H9 (cell line): ENCODE results near the gene GSTP1. TPM values are rescaled to one million over a fixed set of nuclear protein-coding genes. Genes with fewer than 3 reads are reported as not detected.

ENCODE experiments used
- DNase-seq: peaks from one replicate; pipeline ENCODE4 v3.0.0-alpha.2; 2017
- H2AFZ ChIP-seq: one replicate; pipeline ENCODE4 v1.6.1; 2013; ENCODE audit warnings: mild to moderate bottlenecking, low read length, control low read depth, moderate library complexity
- H2AK5ac ChIP-seq: 2 replicates; pipeline ENCODE4 v1.6.1; 2013; ENCODE audit warnings: low read length, control low read depth, mixed read lengths; ENCODE audit not compliant: insufficient read length
- H2BK120ac ChIP-seq: one replicate; pipeline ENCODE4 v1.6.1; 2013; ENCODE audit warnings: low read depth, mild to moderate bottlenecking, low read length, control low read depth, inconsistent platforms; ENCODE audit not compliant: poor library complexity, severe bottlenecking
- H2BK12ac ChIP-seq: 2 replicates; pipeline ENCODE4 v1.6.1; 2013; ENCODE audit warnings: low read length, control low read depth, mixed read lengths, low read depth; ENCODE audit not compliant: insufficient read length
- H2BK15ac ChIP-seq: 2 replicates; pipeline ENCODE4 v1.6.1; 2013; ENCODE audit warnings: low read depth, low read length, control low read depth
- H2BK20ac ChIP-seq: one replicate; pipeline ENCODE4 v1.6.1; 2013; ENCODE audit warnings: low read depth, mild to moderate bottlenecking, low read length, control low read depth, inconsistent platforms; ENCODE audit not compliant: poor library complexity, severe bottlenecking
- H2BK5ac ChIP-seq: 2 replicates; pipeline ENCODE4 v1.6.1; 2013; ENCODE audit warnings: low read length, control low read depth, mixed read lengths; ENCODE audit not compliant: insufficient read length
- H3K14ac ChIP-seq: 2 replicates; pipeline ENCODE4 v1.6.1; 2013; ENCODE audit warnings: low read length, control low read depth; ENCODE audit not compliant: insufficient read depth
- H3K18ac ChIP-seq: 2 replicates; pipeline ENCODE4 v1.6.1; 2013; ENCODE audit warnings: low read depth, mild to moderate bottlenecking, mixed read lengths, low read length, control low read depth; ENCODE audit not compliant: insufficient read length
- H3K23ac ChIP-seq: 2 replicates; pipeline ENCODE4 v1.6.1; 2013; ENCODE audit warnings: low read length, control low read depth, mixed read lengths, low read depth; ENCODE audit not compliant: insufficient read length
- H3K23me2 ChIP-seq: 2 replicates; pipeline ENCODE4 v1.6.1; 2013; ENCODE audit warnings: low read depth, mild to moderate bottlenecking, mixed read lengths, low read length, control low read depth; ENCODE audit not compliant: insufficient read length, poor library complexity, severe bottlenecking
- H3K27ac ChIP-seq: 2 replicates; pipeline ENCODE4 v1.5.1; 2013; ENCODE audit warnings: low read length, control low read depth, mixed read lengths, low read depth; ENCODE audit not compliant: insufficient read length
- H3K27me3 ChIP-seq: 2 replicates; pipeline ENCODE4 v1.6.1; 2013; ENCODE audit warnings: low read length, control low read depth, inconsistent platforms; ENCODE audit not compliant: insufficient read depth
- H3K4ac ChIP-seq: 2 replicates; pipeline ENCODE4 v1.6.1; 2013; ENCODE audit warnings: low read depth, mild to moderate bottlenecking, control low read depth, inconsistent platforms, low read length, moderate library complexity
- H3K4me1 ChIP-seq: 2 replicates; pipeline ENCODE4 v1.6.1; 2013; ENCODE audit warnings: low read length, control low read depth, inconsistent platforms; ENCODE audit not compliant: insufficient read depth
- H3K4me2 ChIP-seq: 2 replicates; pipeline ENCODE4 v1.6.1; 2013; ENCODE audit warnings: low read length, control low read depth, mixed read lengths; ENCODE audit not compliant: insufficient read length, insufficient read depth
- H3K56ac ChIP-seq: 2 replicates; pipeline ENCODE4 v1.6.1; 2013; ENCODE audit warnings: low read depth, mild to moderate bottlenecking, mixed read lengths, low read length, control low read depth; ENCODE audit not compliant: insufficient read length
- H3K79me1 ChIP-seq: 2 replicates; pipeline ENCODE4 v1.6.1; 2013; ENCODE audit warnings: low read depth, mild to moderate bottlenecking, moderate library complexity, low read length, control low read depth, inconsistent platforms; ENCODE audit not compliant: insufficient read depth, poor library complexity, severe bottlenecking
- H3K79me2 ChIP-seq: 2 replicates; pipeline ENCODE4 v1.6.1; 2013; ENCODE audit warnings: low read length, control low read depth, inconsistent platforms; ENCODE audit not compliant: insufficient read depth
- H3K9ac ChIP-seq: 2 replicates; pipeline ENCODE4 v1.6.1; 2013; ENCODE audit warnings: low read length, control low read depth, mixed read lengths; ENCODE audit not compliant: insufficient read length; ENCODE audit errors: extremely low read depth
- H3K9me3 ChIP-seq: one replicate; pipeline ENCODE4 v1.6.1; 2013; ENCODE audit warnings: low read depth, low read length, inconsistent platforms; ENCODE audit not compliant: control insufficient read depth
- H3T11ph ChIP-seq: one replicate; pipeline ENCODE4 v1.6.1; 2013; ENCODE audit warnings: mild to moderate bottlenecking, low read length, control low read depth, inconsistent platforms
- H4K20me1 ChIP-seq: one replicate; pipeline ENCODE4 v1.6.1; 2013; ENCODE audit not compliant: control insufficient read depth, insufficient read length, insufficient read depth
- H4K5ac ChIP-seq: 2 replicates; pipeline ENCODE4 v1.6.1; 2013; ENCODE audit warnings: low read depth, mild to moderate bottlenecking, mixed read lengths, low read length, control low read depth; ENCODE audit not compliant: insufficient read length
- H4K8ac ChIP-seq: replicated peaks from 2 replicates; pipeline ENCODE4 v1.6.1; 2013; ENCODE audit warnings: low read length, control low read depth, mixed read lengths, low read depth; ENCODE audit not compliant: insufficient read length
- H4K91ac ChIP-seq: 2 replicates; pipeline ENCODE4 v1.6.1; 2013; ENCODE audit warnings: low read depth, mild to moderate bottlenecking, moderate library complexity, mixed read lengths, low read length, control low read depth; ENCODE audit not compliant: insufficient read length
- H3K27ac Mint-ChIP-seq, 3 experiments: 2 replicates in 2 of 3; 3 replicates in 1 of 3; pipeline ENCODE4 v1.8.0; 2020 to 2021; ENCODE audit warnings: mixed read lengths in 3 of 3, mild to moderate bottlenecking in 1 of 3, moderate library complexity in 1 of 3
- H3K27me3 Mint-ChIP-seq: 2 replicates; pipeline ENCODE4 v1.8.0; 2021; ENCODE audit warnings: low read depth, mild to moderate bottlenecking, moderate library complexity, mixed read lengths
- H3K36me3 Mint-ChIP-seq, 3 experiments: 2 replicates in 2 of 3; 3 replicates in 1 of 3; pipeline ENCODE4 v1.8.0; 2020 to 2021; ENCODE audit warnings: low read depth in 3 of 3, mixed read lengths in 3 of 3; ENCODE audit not compliant: insufficient read depth in 1 of 3
- H3K4me1 Mint-ChIP-seq, 2 experiments: 2 replicates each; pipeline ENCODE4 v1.8.0; 2020; ENCODE audit warnings: mixed read lengths in 2 of 2
- H3K4me3 Mint-ChIP-seq, 2 experiments: 2 replicates in 1 of 2; 3 replicates in 1 of 2; pipeline ENCODE4 v1.8.0; 2020 to 2021; ENCODE audit warnings: mild to moderate bottlenecking in 2 of 2, mixed read lengths in 2 of 2, moderate library complexity in 1 of 2
- H3K9me3 Mint-ChIP-seq, 2 experiments: 2 replicates in 1 of 2; 3 replicates in 1 of 2; pipeline ENCODE4 v1.8.0; 2020; ENCODE audit warnings: mild to moderate bottlenecking in 2 of 2, mixed read lengths in 2 of 2, moderate library complexity in 1 of 2
- WGBS: extraction: QIAGEN DNeasy Blood & Tissue Kit; methylation state at CpG from one replicate; pipeline ENCODE4 v1.1.7; 2013; ENCODE audit warnings: missing lambda C conversion rate, low lambda C conversion rate, mixed read lengths; ENCODE audit not compliant: insufficient read length; ENCODE audit errors: extremely low coverage; 5-methylcytosine and 5-hydroxymethylcytosine counted together
- total RNA-seq: library from RNA; stranded (reverse); gene quantifications from 2 replicates; pipeline ENCODE4 v1.2.1, GENCODE V29; 2021
- TF ChIP-seq, protein P1 (sequence below): fragments of 200-600 bp; sonication (generic); conservative IDR thresholded peaks from 3 replicates; pipeline ENCODE4 v1.8.0; 2021; ENCODE audit warnings: antibody characterized with exemption, mild to moderate bottlenecking

The GSTP1 gene
- total RNA-seq, 1 experiment from 2014 or later, result 1,469 TPM

DNA sequence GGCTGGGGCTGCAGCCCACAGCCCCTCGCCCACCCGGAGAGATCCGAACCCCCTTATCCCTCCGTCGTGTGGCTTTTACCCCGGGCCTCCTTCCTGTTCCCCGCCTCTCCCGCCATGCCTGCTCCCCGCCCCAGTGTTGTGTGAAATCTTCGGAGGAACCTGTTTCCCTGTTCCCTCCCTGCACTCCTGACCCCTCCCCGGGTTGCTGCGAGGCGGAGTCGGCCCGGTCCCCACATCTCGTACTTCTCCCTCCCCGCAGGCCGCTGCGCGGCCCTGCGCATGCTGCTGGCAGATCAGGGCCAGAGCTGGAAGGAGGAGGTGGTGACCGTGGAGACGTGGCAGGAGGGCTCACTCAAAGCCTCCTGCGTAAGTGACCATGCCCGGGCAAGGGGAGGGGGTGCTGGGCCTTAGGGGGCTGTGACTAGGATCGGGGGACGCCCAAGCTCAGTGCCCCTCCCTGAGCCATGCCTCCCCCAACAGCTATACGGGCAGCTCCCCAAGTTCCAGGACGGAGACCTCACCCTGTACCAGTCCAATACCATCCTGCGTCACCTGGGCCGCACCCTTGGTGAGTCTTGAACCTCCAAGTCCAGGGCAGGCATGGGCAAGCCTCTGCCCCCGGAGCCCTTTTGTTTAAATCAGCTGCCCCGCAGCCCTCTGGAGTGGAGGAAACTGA lies 731 bp downstream of the GSTP1 start:
- Histone ChIP-seq H3K9ac (peak overlapping the region; percentile 85), H2AFZ (no peak overlapping the region), H3T11ph (no peak overlapping the region), H4K91ac (no peak overlapping the region), H2BK15ac (no peak overlapping the region), H3K4me1 (peaks cover 1% of the 10 kb centered on the region; the same call in 1 of the 2 replicates), H4K5ac (no peak overlapping the region), H4K8ac (no peak overlapping the region), H2BK5ac (no peak overlapping the region), H3K27ac (no peak overlapping the region), H2BK12ac (no peak overlapping the region), H3K18ac (peak overlapping the region; percentile 36), H3K9me3 (no peaks in the 10 kb centered on the region), H2AK5ac (no peak overlapping the region), H4K20me1 (no peaks in the 10 kb centered on the region), H3K4ac (peak overlapping the region; percentile 55; the same call in 1 of the 2 replicates), H3K27me3 (no peaks in the 10 kb centered on the region), H3K23ac (no peak overlapping the region), H3K56ac (no peak overlapping the region), H2BK120ac (no peak overlapping the region), H3K79me1 (no peaks in the 10 kb centered on the region), H3K23me2 (peaks cover 8% of the 10 kb centered on the region), H3K79me2 (peaks cover 5% of the 10 kb centered on the region; the same call in 1 of the 2 replicates), H3K4me2 (peak overlapping the region; percentile 11), H3K14ac (peak overlapping the region; percentile 94), H2BK20ac (no peak overlapping the region)
- Mint-ChIP-seq H3K4me3 (peak overlapping the region; percentile 84 to 90), H3K36me3 (peaks cover 29 to 43% (median 41%) of the 10 kb centered on the region in 3 experiments), H3K9me3 (peaks cover 0 to 5% of the 10 kb centered on the region in 2 experiments; a peak in 2 of 5 replicates), H3K4me1 (peaks cover 50 to 57% of the 10 kb centered on the region in 2 experiments), H3K27ac (peak overlapping the region in 2 of 3 experiments; percentile 41 to 95; a peak in 5 of 7 replicates), H3K27me3 (peaks cover 8% of the 10 kb centered on the region)
- TF ChIP-seq, protein P1, sequence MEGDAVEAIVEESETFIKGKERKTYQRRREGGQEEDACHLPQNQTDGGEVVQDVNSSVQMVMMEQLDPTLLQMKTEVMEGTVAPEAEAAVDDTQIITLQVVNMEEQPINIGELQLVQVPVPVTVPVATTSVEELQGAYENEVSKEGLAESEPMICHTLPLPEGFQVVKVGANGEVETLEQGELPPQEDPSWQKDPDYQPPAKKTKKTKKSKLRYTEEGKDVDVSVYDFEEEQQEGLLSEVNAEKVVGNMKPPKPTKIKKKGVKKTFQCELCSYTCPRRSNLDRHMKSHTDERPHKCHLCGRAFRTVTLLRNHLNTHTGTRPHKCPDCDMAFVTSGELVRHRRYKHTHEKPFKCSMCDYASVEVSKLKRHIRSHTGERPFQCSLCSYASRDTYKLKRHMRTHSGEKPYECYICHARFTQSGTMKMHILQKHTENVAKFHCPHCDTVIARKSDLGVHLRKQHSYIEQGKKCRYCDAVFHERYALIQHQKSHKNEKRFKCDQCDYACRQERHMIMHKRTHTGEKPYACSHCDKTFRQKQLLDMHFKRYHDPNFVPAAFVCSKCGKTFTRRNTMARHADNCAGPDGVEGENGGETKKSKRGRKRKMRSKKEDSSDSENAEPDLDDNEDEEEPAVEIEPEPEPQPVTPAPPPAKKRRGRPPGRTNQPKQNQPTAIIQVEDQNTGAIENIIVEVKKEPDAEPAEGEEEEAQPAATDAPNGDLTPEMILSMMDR, result no peak
- no CpG with 5 or more reads among the region's 33 CpGs for WGBS
- no peak for DNase-seq
